Left ventricle myocardium superior (tissue), 1 donor: ENCODE measurements around the gene DUSP22. TPM values are rescaled to one million over a fixed set of nuclear protein-coding genes. Genes with fewer than 3 reads are reported as not detected.

Experiments used
- ATAC-seq: fragments of 200-7000 bp; cut with Tn5 transposase; one replicate; pipeline ENCODE4 v1.9.1; 2020; ENCODE audit warnings: mild to moderate bottlenecking, moderate library complexity
- DNase-seq: peaks from one replicate; pipeline ENCODE4 v3.0.0-alpha.2; 2020
- intact Hi-C: fragments of 100-400 bp; cut with micrococcal nuclease; formaldehyde crosslinking; loops from one replicate; pipeline ENCODE4 v1.11.0; 2022
- total RNA-seq: library from RNA; stranded (reverse); fragmentation: NEBNext Ultra II Directional; extraction: Animal tissue kit (Norgen Biotek cat#: 25700); gene quantifications from one replicate; pipeline ENCODE4 v1.2.1, GENCODE V29; 2021
- donor health status: DM: no; HTN: yes; CAD: no; lungs with severe emphysema.

DUSP22 gene
- total RNA-seq, 1 donor from 2014 or later, result 50.4 TPM

- DNase-seq, result no peak
- ATAC-seq, result no peak
- intact Hi-C loops, result no loop called here
These were observed 51.1 kb downstream of the DUSP22 start for GRCh38 chr6:343226-343935.

- DNase-seq (peak; percentile 79), ATAC-seq (peak; percentile 75)
- intact Hi-C loops, result no loop called here
These were observed 51.9 kb downstream of the DUSP22 start for GRCh38 chr6:343960-344815.

- intact Hi-C loops, result no loop called here
- DNase-seq (no peak), ATAC-seq (no peak)
These were observed 52.6 kb downstream of the DUSP22 start for GRCh38 chr6:344816-345340.

GRCh38 chr6:345747-346385, 53.6 kb downstream of the DUSP22 start:
- DNase-seq (no peak), ATAC-seq (no peak)
- intact Hi-C loops, result no loop called here

- peak; percentile 52 for DNase-seq
- ATAC-seq, result no peak
- intact Hi-C loops, result no loop called here
These were observed 54.2 kb downstream of the DUSP22 start for GRCh38 chr6:346386-347030.

GRCh38 chr6:347232-347631, 54.9 kb downstream of the DUSP22 start:
- DNase-seq (no peak), ATAC-seq (no peak)
- intact Hi-C loops, result no loop called here

- DNase-seq, result peak; percentile 28
- intact Hi-C loops, result no loop called here
- no peak for ATAC-seq
These were observed 55.9 kb downstream of the DUSP22 start for GRCh38 chr6:347951-348859.

GRCh38 chr6:348860-349396, 56.6 kb downstream of the DUSP22 start:
- ATAC-seq (no peak), DNase-seq (peak; percentile 33)

GRCh38 chr6:349491-349921, 57.2 kb downstream of the DUSP22 start:
- no peak for ATAC-seq
- intact Hi-C loops, result no loop called here
- DNase-seq, result no peak

More at GRCh38 chr6:348860-349396, 56.6 kb downstream of the DUSP22 start:
- intact Hi-C loops, result no loop called here

- intact Hi-C loops, result no loop called here
These were observed 58.1 kb downstream of the DUSP22 start for GRCh38 chr6:350371-350770.

GRCh38 chr6:351011-351866, 59.0 kb downstream of the DUSP22 start:
- DNase-seq, result peak; percentile 31
- intact Hi-C loops, result no loop called here
- ATAC-seq, result no peak

More at GRCh38 chr6:350371-350770, 58.1 kb downstream of the DUSP22 start:
- ATAC-seq (no peak), DNase-seq (no peak)

GRCh38 chr6:351867-352289, 59.6 kb downstream of the DUSP22 start:
- intact Hi-C loops, result no loop called here
- DNase-seq (peak; percentile 32), ATAC-seq (no peak)

- intact Hi-C loops, result no loop called here
These were observed 60.2 kb downstream of the DUSP22 start for GRCh38 chr6:352474-352873.

GRCh38 chr6:352896-353470, 60.7 kb downstream of the DUSP22 start:
- ATAC-seq, result no peak

More at GRCh38 chr6:352474-352873, 60.2 kb downstream of the DUSP22 start:
- no peak for ATAC-seq
- peak; percentile 23 for DNase-seq

GRCh38 chr6:353642-354614, 61.6 kb downstream of the DUSP22 start:
- no peak for ATAC-seq
- DNase-seq, result peak; percentile 29

More at GRCh38 chr6:352896-353470, 60.7 kb downstream of the DUSP22 start:
- intact Hi-C loops, result no loop called here
- DNase-seq, result no peak

More at GRCh38 chr6:353642-354614, 61.6 kb downstream of the DUSP22 start:
- intact Hi-C loops, result no loop called here
